Skin of body (tissue), 2 donors: Measurements from ENCODE around the gene GPC6. TPM values are rescaled to one million over a fixed set of nuclear protein-coding genes. Genes with fewer than 3 reads are reported as not detected.
"Not testable (repeated sequence)": the region's sequence is repeated elsewhere in the genome, so short reads cannot be mapped to it uniquely, and the experiment has no call there.

Experiments used
- DNase-seq: peaks from one replicate; lab custom pipeline; 2025; lab: John Stamatoyannopoulos, UW
- total RNA-seq: library from RNA; depleted of rRNA; stranded (reverse); fragments of >200 nt; gene quantifications from one replicate; pipeline ENCODE4 v1.2.3, GENCODE V29; 2014

The GPC6 gene
- total RNA-seq, 1 donor from 2014 or later: 10.9 TPM

DNA sequence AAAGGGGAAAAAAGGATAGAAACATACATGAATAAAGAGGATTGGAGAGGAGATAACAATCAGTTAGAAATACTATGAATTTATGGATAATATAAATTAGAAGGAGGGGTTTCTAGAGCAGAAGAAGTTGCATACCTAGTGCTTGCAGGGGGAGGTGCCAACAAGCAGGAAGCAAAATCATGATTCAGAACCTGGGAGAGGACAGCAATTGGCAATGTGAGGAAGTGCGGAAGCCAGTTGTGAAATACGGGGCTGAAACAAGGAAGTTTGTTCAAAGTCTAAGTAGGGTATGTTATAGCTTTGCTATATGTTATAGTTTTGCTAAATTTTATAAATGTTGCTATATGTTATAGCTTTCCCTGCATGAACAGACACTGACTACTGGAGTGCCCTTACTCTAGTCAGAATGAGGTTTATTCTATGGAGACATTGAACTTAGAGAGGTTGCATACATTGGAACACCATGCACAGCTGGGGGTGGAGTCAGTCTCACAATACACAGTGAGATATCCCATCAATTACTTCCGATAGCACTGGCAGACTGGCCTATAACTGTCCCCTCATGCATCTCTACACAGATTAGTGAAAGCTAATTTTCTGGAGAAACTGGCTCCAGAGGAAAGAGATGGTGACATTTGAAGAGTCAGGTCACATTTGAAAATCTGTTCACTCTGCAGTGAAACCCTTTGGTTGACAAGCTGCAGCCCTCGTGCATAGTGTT, 92.1 kb downstream of the GPC6 start:
- no peak for DNase-seq

DNA sequence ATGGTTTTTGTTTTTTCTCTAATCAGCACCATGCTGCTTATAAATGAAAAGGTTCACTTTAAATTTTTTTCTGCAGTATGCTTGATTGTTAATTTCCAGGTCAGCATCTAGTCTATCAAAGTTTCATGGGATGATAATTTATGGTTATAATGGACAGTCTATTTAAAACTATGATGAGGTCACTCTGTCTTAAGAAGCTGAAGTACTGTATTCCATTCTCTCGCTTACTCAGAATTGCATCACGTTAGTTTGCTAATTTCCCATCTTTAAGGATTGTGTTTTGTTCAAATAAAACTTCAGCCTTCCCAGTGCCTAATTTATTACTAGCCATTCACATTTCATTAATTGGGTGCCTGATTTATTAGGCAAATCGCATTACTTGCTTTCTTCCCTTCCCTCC, 94.3 kb downstream of the GPC6 start:
- no peak for DNase-seq

DNA sequence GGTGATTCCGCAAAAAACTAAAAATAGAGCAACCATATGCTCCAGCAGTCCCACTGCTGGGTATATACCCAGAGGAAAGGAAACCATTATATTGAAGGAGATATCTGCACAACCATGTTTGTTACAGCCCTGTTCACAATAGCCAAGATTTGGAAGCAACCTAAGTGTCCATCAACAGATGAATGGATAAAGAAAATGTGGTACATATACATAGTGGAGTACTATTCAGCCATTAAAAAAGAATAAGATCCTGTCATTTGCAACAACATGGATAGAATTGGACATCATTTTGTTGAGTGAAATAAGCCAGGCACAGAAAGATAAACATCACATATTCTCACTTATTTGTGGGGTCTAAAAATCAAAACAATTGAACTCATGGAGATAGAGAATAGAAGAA, 97.3 kb downstream of the GPC6 start:
- DNase-seq: not testable (repeated sequence)

DNA sequence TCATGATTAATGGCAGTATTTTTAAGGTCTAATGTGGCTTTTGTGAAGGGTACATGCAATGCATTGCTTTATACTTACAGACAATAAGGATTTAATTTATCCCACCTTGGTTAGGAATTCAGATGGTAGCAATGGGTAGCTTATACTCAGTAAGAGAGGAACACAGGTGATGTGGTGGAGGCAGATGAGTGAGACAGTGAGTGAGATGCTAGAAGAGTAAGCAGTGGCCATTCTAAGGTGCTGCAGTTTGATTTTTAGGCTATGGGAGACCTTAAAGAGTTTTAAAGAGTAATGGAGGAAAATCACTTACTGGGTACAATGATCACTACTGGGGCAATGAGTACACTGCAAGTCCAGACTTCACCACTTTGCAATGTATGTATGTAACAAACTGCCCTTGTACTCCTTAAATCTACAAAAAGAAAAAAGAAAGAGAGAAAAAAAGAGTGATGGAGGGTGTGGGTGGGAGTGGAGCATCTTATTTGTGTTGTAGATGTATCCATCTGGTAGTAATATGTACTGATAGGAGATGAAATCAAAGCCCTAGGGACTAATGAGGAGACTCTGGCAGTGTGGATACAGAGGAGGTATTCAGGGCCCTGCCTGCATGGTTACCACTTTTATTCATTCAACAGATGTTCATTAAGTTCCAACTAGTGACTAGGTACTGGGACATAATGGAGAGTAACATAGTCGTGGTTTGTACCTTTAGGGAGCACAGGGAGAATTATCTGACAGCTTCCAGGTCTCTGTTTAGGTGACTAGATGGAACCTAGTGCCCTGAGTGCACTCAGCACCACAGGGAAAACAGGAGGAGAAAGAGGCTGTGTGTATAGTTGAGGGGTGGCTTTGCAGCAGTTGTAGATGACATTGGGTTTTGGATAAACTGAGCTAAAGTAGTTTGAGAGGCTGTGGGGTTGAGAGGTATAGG, 99.0 kb downstream of the GPC6 start:
- DNase-seq: no peak

DNA sequence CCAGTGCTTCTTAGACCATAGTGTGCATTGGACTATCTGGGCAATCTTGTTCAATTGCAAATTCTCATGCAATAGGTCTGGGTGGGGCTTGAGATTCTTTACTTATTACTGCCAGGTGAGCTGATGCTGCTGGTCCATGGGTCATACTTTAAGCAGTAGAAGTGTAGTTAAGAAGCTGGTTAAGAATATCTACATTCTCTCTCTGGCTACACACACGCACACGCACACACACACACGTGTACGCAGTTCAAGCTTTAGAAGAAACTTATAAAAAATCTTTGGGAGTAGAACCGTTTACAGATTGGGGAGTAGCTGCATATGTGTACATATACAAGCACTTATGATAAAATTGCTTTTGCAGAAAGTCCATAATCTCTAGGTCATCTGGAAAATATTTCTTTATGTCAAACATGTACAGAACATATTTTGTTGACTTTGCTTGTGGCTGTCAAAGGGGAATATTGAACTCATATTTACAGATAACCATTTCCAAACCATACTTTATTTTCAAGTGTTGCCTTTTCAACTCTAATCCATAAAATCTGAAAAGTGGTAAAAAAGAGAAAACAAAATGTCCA, 99.7 kb downstream of the GPC6 start:
- no peak for DNase-seq

DNA sequence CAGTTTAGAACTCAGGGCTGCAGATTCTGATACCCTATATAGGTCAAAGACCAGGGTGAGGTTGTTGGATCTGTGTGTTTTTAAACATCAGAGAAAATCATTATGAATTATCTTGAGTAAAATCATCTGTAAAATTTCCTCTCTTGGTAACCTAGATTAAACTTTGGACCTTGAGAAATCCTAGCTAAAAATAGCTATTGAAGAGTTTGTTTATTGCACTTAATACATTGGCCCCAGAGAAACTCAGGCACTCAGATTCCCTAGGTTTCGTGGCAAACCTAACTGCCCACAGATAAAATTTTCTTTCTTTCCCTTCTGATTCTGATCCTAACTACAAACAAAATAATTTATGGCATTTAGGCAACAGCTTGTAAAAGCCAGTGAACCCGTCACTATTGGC, 102.3 kb downstream of the GPC6 start:
- no peak for DNase-seq

DNA sequence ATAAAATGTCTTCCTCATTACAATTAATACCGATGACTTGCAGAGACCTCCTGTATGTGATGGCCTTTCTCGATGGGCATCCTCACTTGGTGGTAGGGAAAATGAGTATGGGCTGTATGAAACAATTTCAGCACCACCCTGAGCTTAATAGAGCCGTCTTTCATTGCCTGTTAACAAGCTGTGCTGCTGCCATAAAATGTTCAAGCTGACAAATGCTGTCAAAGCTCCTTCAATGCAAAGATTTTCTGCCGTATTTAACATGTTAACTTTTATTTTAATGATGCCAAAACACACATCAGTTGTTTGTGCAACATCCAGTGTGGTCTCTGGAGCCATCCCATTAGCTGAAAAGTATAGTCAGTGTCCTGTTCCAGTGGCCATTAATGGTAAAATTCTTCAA, 110.1 kb downstream of the GPC6 start:
- no peak for DNase-seq

DNA sequence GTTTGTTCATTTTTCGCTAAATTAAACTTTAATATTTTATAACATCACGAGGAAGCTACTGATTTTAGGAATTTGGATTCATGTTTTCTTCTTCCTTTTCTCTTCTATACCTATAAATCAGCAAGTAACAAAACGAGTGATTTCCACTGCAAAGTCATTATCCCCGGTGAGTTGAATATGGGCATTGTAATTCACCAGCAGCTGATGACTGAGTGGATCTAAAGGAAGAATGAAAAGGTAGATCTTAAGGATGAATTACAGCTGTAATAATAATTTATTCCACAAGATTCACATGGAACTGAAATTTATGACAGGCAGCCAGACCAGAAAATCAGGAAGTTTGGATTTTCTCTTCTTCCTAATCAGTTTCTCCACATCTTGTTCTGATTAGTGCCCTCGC, 111.4 kb downstream of the GPC6 start:
- DNase-seq: no peak

DNA sequence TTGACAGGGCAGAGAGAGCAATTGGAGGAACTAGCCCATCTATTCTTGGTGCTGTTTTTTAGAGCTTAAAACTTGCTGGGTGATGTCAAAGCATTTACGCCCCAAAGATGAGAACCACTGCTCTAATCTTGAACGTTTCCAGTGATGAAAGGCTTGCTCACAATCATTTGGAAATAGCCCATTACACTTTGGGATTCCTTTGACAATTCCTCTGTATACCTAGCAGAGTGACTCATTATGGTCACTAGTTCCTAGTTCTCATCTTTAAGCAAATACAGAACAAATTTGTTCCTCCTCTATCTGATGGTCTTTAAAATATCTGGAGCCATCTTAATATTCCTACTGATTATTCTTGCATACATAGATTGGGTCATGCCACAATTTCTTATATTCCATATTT, 112.3 kb downstream of the GPC6 start:
- DNase-seq: no peak

DNA sequence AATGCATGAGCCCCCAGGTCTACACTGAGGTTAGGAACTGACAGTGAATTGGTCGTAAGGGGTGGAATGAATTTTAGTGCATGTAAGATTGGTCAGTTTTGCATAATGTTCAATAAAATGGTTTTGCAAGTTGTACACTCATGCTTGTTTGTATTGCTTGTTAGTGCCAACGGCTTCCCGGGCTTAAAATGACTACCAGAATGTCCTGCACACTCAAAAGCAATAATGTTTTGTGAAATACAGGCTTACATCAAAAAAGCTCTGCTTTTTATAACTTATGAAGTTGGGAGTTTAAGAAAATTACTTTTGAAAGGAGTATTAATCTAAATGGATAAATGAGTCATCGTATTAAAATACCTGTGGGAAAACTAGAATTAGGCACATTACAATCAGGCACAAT, 112.9 kb downstream of the GPC6 start:
- no peak for DNase-seq

DNA sequence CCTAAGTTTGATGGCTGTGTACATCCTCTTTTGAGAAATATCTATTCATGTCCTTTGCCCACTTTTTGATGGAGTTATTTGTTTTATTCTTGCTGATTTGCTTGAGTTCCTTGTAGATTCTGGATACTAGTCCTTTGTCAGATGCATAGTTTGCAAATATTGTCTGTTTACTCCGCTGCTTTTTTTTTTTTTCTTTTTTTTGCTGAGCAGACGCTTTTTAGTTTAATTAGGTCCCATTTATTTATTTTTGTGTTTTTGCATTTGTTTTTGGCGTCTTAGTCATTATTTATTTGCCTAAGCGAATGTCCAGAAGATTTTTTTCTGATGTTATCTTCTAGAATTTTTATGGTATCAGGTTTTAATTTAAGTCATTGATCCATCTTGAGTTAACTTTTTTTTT, 114.9 kb downstream of the GPC6 start:
- DNase-seq: no peak

DNA sequence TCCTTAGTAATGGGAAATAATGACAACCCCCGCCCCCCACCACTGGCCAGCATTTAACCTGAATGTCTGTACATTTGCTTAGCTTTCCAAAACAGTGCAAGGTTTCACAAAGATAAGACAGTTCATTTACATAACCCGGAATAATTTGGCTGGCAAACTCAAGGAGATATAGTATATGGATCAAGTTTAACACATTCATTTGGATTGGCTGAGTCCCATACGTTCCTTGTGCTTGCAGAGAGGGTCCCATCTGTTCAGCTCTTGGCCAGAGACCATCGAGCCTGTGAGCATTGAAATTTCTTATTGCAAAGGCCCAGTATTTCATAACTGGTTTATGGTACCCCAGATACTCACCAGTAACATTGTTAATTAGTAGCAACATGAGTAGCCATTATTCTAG, 116.5 kb downstream of the GPC6 start:
- DNase-seq: no peak

DNA sequence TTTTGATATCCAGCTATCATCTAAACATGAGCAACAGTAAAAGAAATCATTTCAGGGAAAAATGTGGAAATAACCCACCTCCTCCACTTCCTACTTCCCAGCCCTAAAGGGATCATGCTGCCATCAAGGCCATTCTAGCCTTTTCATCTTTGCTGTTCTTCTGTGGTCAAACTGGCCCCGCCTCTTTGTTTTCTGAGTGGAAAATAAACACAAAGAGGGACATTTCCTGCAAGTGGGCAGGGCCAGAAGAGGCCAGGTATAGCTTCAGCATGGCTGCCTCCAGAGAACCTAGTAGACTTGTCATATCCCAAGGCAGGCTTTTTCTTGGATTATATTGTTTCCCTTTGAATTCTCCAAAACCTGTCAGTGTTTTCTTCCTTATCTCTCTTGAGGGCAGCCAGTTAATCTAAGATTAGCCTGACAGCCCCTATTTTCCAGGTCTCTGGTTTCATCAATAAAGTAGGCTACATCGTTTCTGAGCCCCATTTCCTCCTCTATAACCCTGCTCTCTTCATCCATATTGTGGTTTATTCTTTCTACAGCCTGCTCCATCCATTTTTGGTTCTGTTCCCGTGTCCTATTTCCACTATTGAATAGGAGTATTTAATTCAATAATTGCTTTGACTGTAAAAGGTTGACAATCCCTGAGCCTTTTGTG, 117.6 kb downstream of the GPC6 start:
- no peak for DNase-seq

DNA sequence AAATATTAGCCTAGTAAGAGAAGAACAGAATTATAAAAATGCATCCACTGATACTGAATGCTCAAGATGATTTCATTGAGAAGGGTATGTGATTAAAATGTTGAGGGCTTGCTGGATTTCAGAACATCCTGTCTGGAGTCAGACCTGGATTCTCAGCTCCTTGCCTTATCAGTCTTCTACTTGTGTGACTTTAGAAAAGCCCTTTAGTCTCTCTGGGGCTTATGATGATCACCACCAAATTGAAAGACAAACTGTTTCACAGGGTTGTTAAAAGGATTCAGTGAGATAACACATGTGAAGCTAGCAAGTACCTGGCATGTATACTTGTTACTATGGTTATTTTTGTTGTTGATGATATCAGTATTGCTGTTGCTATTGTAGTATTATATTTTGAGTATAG, 118.4 kb downstream of the GPC6 start:
- no peak for DNase-seq

DNA sequence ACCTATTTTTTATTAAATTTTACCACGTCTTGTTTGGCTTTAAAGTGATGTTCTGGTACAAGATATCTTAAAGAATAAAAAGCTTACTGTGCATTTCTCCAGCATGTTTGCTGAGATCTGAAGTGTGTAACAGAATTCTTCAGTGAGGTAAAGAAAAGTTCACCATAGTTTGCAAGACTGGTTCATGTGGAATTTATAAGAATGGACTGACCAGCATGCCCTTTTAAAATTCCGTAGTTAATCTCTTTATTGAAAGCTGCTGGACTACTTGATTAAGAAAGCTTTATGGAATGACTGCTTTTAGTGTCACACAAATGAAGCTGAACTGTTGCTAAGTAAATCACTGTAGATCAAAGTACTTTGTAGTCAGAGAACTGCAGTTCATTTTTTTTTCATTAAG, 119.2 kb downstream of the GPC6 start:
- no peak for DNase-seq

DNA sequence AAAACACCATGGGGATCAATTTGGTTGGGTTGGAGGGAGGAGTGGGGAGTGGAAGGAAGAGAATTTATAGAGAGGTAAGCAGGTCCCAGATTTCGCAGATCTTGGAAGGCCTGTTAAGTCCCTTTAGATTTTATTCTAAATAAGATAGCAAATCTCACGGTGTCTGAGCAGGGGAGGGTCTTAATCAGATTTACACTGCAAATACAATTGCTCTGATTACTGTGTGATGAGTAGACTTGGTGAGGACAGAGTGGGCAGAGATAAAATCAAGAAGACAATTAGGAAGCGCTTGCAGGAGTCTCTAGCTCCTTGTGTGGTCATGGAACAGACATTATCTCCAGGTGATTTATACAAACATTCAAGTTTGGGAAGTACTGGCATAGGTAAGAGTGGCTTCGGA, 126.0 kb downstream of the GPC6 start:
- DNase-seq: no peak

DNA sequence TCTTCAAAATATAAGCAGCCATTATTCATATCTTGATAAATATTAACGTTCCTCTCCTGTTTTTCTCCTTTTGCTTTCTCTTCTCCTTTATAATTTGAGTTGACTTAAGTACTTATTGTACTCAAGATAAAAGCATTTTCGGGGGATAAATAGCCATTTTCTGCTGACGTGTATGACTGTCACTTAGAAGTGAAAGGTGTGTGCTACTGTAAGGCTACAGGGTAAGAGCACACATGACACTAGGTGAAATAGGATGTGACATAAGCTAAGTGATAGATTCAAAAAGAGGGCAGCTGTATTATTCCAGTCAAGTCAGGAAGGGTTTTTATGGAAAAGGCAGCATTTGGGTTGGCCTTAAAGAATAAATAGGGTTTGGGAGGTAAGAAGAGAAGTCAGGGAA, 128.5 kb downstream of the GPC6 start:
- no peak for DNase-seq

DNA sequence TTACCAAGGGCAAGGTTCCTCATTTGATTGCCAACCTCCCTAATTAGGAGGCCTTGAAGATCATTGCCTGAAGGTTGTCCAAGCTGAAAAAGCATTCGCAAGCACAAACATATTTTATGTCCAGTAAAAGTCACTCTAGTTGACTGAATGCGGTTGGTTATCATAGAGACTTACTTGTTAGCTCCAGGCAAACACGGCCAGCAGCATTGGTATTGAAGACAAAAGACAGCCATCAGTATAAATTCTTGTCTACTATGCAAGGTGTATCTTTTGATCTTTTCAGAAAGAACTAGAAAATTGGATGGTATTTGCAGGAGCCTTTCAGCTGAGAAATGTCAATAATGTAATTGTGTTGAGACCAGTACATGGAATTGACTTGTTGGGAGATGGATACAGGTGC, 129.9 kb downstream of the GPC6 start:
- DNase-seq: no peak

DNA sequence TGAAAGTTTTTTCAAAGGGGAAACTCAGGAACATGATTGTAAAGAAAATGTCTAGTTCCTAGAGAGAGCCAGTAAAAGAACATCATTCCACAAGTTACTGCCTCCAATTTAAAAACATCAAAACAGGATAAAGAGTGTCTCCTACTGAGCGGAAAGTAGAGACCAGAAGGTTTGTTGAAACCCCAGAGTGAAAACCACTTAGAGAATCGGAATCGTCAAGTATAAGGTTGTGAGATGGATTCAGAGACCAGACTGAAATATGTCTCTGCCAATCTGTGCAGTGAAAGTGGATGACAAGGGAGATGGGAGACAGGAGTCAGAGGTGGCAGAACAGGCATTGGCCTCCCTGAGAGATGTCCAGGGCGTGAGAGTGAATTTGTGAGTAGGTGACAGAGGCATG, 133.4 kb downstream of the GPC6 start:
- DNase-seq: no peak

DNA sequence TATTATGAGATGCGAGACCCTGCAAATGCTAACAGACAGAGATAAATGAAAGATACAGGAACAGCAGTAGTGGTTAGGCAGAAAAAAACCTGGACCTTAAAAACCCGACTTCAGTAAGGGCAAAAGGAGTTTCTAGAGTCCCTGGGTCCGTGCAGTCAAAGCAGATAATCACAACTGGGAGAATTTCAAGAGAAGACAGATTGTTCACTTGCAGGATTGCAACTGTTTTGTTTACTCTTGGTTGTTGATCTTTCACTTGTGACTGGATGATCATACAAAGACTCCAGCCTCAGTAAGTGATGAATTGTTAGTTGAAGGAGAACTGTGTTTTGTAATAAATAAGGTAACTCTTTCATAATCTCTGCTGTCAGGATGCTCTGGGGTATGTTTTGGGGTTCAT, 135.1 kb downstream of the GPC6 start:
- no peak for DNase-seq

DNA sequence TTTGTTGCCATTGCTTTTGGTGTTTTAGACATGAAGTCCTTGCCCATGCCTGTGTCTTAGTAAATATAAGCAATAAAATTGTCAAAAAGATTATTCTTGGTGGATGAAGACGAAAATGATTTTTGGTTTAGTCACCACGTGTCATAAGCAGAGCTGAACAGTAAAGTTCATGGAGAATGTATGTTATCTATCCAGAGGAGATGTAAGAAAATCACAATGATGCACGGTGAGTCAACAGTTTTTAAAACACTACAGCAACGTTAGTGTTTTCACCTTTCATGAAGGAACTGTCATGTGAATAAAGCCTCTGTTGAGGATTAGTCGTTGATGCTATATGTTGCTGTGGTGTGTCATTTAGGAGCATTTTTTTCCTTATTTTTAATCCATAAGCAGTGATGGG, 137.6 kb downstream of the GPC6 start:
- DNase-seq: no peak

DNA sequence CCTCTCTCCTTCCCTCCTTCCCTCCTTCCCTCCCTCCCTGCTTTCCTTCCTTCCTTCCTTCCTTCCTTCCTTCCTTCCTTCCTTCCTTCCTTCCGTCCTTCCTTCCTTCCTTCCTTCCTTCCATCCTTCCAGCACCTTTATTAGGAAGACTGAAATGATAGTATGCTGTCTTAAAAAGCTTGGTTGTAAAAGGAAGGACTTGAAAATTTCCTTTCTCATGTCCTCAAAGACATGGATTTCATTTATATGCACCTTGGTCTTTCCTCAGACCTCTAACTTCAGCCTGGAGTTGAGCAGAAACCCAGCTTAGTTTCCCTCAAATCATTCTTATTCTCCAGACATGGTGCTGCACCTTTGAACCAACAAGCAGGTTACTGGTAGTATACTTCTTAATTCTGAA, 141.7 kb downstream of the GPC6 start:
- no peak for DNase-seq
